Esophagus muscularis mucosa (tissue), 4 donors: ENCODE data around the gene A4GALT. TPM values are rescaled to one million over a fixed set of nuclear protein-coding genes. Genes with fewer than 3 reads are reported as not detected.

Source experiments
- DNase-seq: peaks from one replicate; pipeline ENCODE4 v3.0.0-alpha.2; 2017; ENCODE audit errors: extremely low spot score
- H3K27ac ChIP-seq, 4 donors: fragments of 200-600 bp; sonication (generic); replicated peaks in 1 of 4; 1 replicate in 3 of 4; 2 replicates in 1 of 4; pipeline ENCODE4 v1.5.1; 2016 to 2019; ENCODE audit warnings: mild to moderate bottlenecking in 1 of 4
- H3K27me3 ChIP-seq, 4 donors: fragments of 200-600 bp; sonication (generic); one replicate each; pipeline versions ENCODE4 v1.5.1 to v1.6.0; 2016 to 2019
- H3K36me3 ChIP-seq, 4 donors: fragments of 200-600 bp; sonication (generic); one replicate each; pipeline ENCODE4 v1.5.1; 2016 to 2019
- H3K4me1 ChIP-seq, 4 donors: fragments of 200-600 bp; sonication (generic); one replicate each; pipeline ENCODE4 v1.5.1; 2016 to 2019
- H3K4me3 ChIP-seq, 4 donors: fragments of 200-600 bp; sonication (generic); 1 replicate in 2 of 4; 2 replicates in 2 of 4; pipeline ENCODE4 v1.5.1; 2016 to 2019; ENCODE audit warnings: mild to moderate bottlenecking in 4 of 4, moderate library complexity in 1 of 4
- H3K9me3 ChIP-seq, 4 donors: fragments of 200-600 bp; sonication (generic); 1 replicate in 3 of 4; 2 replicates in 1 of 4; pipeline ENCODE4 v1.5.1; 2016 to 2019
- CTCF ChIP-seq, 3 experiments: fragments of 200-600 bp in 2 of 3; fragments of 450-650 bp in 1 of 3; sonication (generic) in 2 of 3; IDR thresholded peaks; one replicate each; pipeline ENCODE4 v1.5.1; 2017 to 2019; ENCODE audit warnings: antibody characterized with exemption in 3 of 3, mild to moderate bottlenecking in 2 of 3, moderate library complexity in 1 of 3
- EP300 ChIP-seq: sonication (generic); formaldehyde crosslinking; IDR thresholded peaks from one replicate; pipeline ENCODE4 v1.6.1; 2017; ENCODE audit warnings: antibody characterized with exemption
- POLR2A ChIP-seq: fragments of 450-650 bp; IDR thresholded peaks from one replicate; pipeline ENCODE4 v1.6.1; 2017; ENCODE audit warnings: antibody characterized with exemption, moderate library complexity, mild to moderate bottlenecking, low read depth
- POLR2AphosphoS5 ChIP-seq, 2 donors: sonication (generic); formaldehyde crosslinking; IDR thresholded peaks; one replicate each; pipeline ENCODE4 v1.6.1; 2017; ENCODE audit warnings: antibody characterized with exemption in 2 of 2
- WGBS: methylation state at CpG from one replicate; pipeline ENCODE4 v1.1.5; 2018; 5-methylcytosine and 5-hydroxymethylcytosine counted together
- intact Hi-C: fragments of 100-400 bp; cut with DNase I; formaldehyde crosslinking; loops from one replicate; pipeline ENCODE4 v1.15.1; 2023
- total RNA-seq, 4 donors: library from RNA; depleted of rRNA; stranded (reverse); fragments of >200 nt; gene quantifications; one replicate each; pipeline versions ENCODE4 v1.1.0 to v1.2.1, GENCODE V29; 2016

A4GALT gene
- total RNA-seq, 4 donors from 2014 or later: 77.7 to 81.8 (median 79.1) TPM

- H3K4me1 ChIP-seq: peaks cover 45 to 61% (median 57%) of the 10 kb centered on the region in 4 donors
- peak overlapping the region in 1 of 4 donors; percentile 25 for H3K27ac ChIP-seq
- H3K4me3 ChIP-seq: no peak overlapping the region
- no peak for DNase-seq
- no peak for TF ChIP-seq CTCF (IDR thresholded peaks at IDR 0.05)
- no peak for TF ChIP-seq POLR2A
- no peak for TF ChIP-seq POLR2AphosphoS5 (IDR thresholded peaks at IDR 0.05)
- TF ChIP-seq EP300: no peak
- intact Hi-C loops: no loop called here
- WGBS: 85% methylated on average over 4 of the region's 4 CpGs
- H3K9me3 ChIP-seq: peaks cover 0 to 8% (median 0%) of the 10 kb centered on the region in 4 donors
- H3K27me3 ChIP-seq: no peaks in the 10 kb centered on the region
- peaks cover 0 to 3% (median 0%) of the 10 kb centered on the region in 4 donors for H3K36me3 ChIP-seq
Observed at GRCh38 chr22:42704896-42705295, 15.8 kb downstream of the A4GALT start.

GRCh38 chr22:42702675-42703074 is 18.0 kb downstream of the A4GALT start:
- Histone ChIP-seq H3K27me3 (no peaks in the 10 kb centered on the region), H3K9me3 (no peaks in the 10 kb centered on the region), H3K4me3 (no peak overlapping the region), H3K27ac (peak overlapping the region in 1 of 4 donors; percentile 94), H3K36me3 (peaks cover 0 to 3% (median 0%) of the 10 kb centered on the region in 4 donors), H3K4me1 (peaks cover 67 to 83% (median 78%) of the 10 kb centered on the region in 4 donors)
- whole genome bisulfite sequencing: 91% methylated on average over 13 of the region's 13 CpGs
- TF ChIP-seq CTCF (IDR thresholded peaks at IDR 0.05) (no peak), EP300 (no peak), POLR2A (no peak), POLR2AphosphoS5 (IDR thresholded peaks at IDR 0.05) (no peak)
- DNase-seq: no peak
- intact Hi-C loops: no loop called here

DNA sequence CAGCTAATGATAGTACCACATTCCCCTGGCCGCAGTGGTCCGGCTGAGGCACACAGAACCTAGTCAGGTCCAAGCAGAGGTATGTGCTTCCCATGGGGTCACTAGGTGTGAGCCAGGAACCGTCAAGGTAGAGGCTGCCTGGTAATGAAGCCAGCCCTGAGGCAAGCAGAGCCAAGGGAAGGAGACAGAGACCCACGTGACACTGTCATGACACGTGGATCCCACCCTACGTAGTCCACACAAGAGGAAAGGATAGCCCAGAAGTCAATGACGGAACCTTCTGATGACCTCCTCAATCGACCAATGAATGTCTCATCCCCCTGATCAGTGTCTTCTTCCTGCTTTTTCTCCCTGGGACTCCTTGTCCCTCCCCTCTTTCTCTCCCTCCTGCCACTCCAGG is 19.0 kb downstream of the A4GALT start:
- intact Hi-C loops: no loop called here
- whole genome bisulfite sequencing: 85% methylated on average over 7 of the region's 8 CpGs
- H3K36me3 ChIP-seq: peaks cover 0 to 3% (median 0%) of the 10 kb centered on the region in 4 donors
- H3K9me3 ChIP-seq: no peaks in the 10 kb centered on the region
- no peak overlapping the region for H3K4me3 ChIP-seq
- H3K4me1 ChIP-seq: peaks cover 70 to 87% (median 86%) of the 10 kb centered on the region in 4 donors
- no peaks in the 10 kb centered on the region for H3K27me3 ChIP-seq
- TF ChIP-seq POLR2AphosphoS5 (IDR thresholded peaks at IDR 0.05): peak in 1 of 2 donors; percentile 16
- no peak for TF ChIP-seq POLR2A
- DNase-seq: no peak
- H3K27ac ChIP-seq: peak overlapping the region; percentile 86 to 96 (median 94)

- DNase-seq: no peak
- no peak for TF ChIP-seq EP300
- TF ChIP-seq CTCF (IDR thresholded peaks at IDR 0.05): no peak
- TF ChIP-seq POLR2A: no peak
- no peak for TF ChIP-seq POLR2AphosphoS5 (IDR thresholded peaks at IDR 0.05)
- peaks cover 75 to 94% (median 92%) of the 10 kb centered on the region in 4 donors for H3K4me1 ChIP-seq
- H3K27me3 ChIP-seq: no peaks in the 10 kb centered on the region
- 64% methylated on average over 6 of the region's 6 CpGs for WGBS
- H3K27ac ChIP-seq: peak overlapping the region; percentile 86 to 96 (median 94)
- no peak overlapping the region for H3K4me3 ChIP-seq
- peaks cover 0 to 3% (median 0%) of the 10 kb centered on the region in 4 donors for H3K36me3 ChIP-seq
- H3K9me3 ChIP-seq: no peaks in the 10 kb centered on the region
- intact Hi-C loops: no loop called here
Observed at GRCh38 chr22:42700901-42701300, 19.8 kb downstream of the A4GALT start.

DNA sequence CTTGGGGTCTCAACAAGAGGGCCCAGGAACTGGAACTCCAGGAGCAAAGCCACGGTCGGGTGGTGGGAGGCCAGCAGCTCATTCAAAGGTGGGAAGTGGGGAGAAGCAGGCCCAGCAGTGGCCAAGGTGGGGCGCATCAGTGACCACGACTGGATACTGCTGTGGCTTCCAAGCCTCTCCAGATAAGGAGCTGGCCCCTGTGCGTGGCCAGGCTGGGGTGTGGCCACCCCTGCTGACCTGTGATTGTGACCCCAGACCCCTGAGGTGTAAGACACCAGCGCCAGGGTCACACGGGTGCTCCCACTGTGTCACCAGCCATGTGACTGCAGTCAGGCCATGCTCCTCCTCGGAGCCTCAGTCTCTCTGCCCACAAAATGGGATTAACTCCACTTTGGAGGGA is 20.3 kb downstream of the A4GALT start:
- Histone ChIP-seq H3K9me3 (no peaks in the 10 kb centered on the region), H3K27ac (peak overlapping the region; percentile 86 to 96 (median 94)), H3K27me3 (no peaks in the 10 kb centered on the region), H3K36me3 (peaks cover 0 to 3% (median 2%) of the 10 kb centered on the region in 4 donors), H3K4me3 (no peak overlapping the region), H3K4me1 (peaks cover 81 to 100% (median 97%) of the 10 kb centered on the region in 4 donors)
- DNase-seq: no peak
- intact Hi-C loops: no loop called here
- TF ChIP-seq EP300: no peak
- TF ChIP-seq POLR2AphosphoS5 (IDR thresholded peaks at IDR 0.05): no peak
- no peak for TF ChIP-seq POLR2A
- no peak for TF ChIP-seq CTCF (IDR thresholded peaks at IDR 0.05)
- 50% methylated on average over 2 of the region's 8 CpGs for WGBS
